HG03095 (cell line): ENCODE measurements around the gene CCZ1.
"Not testable (repeated sequence)": the region's sequence is repeated elsewhere in the genome, so short reads cannot be mapped to it uniquely, and the experiment has no call there.

Source experiments
- ATAC-seq: cut with Tn5 transposase; IDR thresholded peaks from one replicate; pipeline ENCODE4 v1.9.1; 2021; ENCODE audit warnings: moderate library complexity; ENCODE audit not compliant: unreplicated experiment

CCZ1 gene

DNA sequence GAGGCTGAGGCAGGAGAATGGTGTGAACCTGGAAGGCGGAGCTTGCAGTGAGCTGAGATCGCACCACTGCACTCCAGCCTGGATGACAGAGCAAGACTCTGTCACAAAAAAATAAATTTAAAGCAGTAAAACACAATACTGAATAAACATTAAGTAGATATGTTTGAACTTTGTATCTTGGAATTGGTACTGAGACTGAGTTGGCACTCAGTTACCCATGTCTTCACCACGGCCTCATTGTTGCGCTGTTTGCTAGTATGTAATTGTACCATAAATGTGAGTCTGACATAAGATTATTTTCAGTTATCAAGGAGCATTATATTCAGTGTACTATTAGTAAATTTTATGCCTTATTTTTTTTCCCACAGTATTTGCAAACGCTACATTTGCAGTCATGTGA, 6.2 kb downstream of the CCZ1 start:
- ATAC-seq = not testable (repeated sequence)

DNA sequence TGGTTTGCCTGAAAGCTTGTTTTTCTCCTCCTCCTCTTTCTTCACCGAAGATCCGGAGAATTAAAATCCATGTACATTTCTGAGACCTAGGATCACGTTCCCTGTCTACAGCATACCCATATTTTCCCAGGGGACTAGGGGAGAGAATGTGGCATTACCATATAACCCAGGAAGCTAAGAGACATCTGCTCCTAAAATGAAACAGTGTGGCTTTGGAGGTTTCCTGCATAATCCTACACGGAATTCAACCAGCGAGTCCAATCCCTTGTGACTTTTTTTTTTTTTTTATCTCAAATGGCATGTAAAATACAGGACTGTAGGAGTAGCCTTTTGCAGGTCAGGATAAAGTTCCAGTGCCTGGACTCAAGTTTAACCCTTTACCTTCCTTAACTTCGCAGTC, 10.3 kb downstream of the CCZ1 start:
- ATAC-seq = not testable (repeated sequence)

DNA sequence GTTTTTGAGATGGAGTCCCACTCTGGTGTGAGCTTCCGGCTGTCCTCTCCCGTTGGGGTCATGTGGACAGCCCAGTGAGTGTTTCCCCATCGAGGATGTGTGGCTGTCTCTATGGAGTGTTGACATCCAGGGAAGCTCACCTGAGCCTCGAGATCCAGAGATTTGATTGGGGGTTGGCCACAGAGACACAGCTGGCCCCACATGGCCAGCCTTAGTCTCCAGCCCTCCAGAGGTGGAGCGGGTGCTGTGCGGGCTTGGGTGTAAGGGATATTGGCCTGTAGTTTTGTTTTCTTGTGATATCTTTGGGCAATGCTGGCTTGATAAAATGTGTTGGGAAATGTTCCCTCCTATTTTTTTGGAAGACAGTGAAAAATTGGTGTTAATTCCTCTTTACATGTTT, 18.0 kb downstream of the CCZ1 start:
- not testable (repeated sequence) for ATAC-seq

DNA sequence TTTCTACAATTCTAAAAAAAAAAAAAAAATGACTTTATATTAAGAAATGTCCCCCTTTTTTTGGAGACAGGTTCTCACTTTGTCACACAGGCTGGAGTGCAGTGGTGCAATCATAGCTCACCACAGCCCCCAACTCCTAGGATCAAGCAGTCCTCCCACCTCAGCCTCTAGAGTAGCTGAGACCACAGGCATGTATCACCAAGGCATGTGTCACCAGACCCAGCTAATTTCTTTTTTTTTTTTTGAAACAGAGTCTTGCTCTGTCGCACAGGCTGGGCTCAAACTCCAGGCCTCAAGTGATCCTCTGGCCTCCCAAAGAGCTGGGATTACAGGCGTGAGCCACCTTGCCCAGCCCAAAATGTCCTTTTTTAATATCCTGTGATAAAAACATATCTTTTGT, 25.6 kb downstream of the CCZ1 start:
- ATAC-seq = not testable (repeated sequence)

DNA sequence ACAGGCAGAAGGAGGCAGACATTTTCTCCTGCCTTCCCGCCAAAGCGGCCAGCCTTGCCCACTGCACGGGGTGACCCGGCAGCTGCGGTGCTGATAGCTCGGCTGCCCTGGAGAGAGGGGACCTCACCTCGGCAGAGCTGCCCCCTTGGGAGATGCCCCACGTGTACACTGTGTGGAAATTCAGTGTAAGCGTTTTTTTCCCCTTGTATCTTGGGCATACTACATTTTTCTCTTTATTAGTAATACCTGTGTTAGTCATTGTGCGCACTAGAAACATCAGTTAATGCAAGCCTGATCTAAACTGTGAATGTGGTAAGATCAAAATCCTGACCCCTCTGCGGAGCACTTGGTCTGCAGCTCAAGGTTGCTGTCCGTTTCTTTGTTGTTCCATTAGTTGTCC, 26.1 kb downstream of the CCZ1 start:
- ATAC-seq = not testable (repeated sequence)

DNA sequence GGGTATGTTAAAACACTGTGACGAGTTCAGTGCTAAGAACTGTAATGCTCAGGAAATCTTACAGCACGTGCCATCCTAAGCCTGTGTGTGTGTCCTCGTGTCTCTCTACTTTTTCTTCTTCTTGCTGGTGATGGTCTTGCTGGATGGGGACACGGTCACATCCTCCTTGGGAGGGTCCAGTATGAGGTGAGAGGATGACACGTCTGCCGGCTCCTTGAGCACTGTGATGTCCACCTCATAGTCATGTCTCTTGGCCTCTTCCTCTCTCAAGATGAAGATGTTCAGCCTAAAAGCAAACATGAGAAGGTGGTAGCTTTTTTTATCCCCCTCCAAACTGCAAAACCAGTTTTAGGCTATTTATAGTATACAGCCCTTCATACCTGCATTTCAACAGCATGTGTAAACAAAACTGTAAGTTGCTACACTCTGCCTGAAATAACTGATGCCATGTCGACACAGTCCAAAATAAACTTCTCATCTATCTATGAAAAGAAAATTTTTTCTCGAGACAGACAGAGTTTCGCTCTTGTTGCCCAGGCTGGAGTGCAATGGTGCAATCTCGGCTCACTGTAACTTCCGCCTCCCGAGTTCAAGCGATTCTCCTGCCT, 27.8 kb downstream of the CCZ1 start:
- not testable (repeated sequence) for ATAC-seq

DNA sequence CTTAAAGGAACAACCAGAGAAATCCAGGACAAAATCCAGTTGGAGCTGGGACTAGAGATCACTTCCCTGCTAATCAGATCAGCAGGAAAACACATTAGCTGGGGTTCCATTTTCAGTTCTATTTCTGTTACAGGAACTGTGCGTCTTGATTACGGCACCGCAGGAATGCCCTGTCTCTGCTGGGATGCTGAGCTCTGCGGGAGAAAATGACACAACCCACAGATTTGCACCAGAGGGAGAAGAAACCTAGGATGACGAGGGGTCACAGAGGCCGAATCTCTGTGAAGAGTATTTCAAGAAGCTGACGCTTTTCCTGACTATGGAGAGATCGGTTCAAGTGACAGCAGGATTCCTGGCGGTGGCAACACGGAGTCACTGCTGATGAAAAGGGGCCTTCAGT, 31.8 kb downstream of the CCZ1 start:
- ATAC-seq = not testable (repeated sequence)

DNA sequence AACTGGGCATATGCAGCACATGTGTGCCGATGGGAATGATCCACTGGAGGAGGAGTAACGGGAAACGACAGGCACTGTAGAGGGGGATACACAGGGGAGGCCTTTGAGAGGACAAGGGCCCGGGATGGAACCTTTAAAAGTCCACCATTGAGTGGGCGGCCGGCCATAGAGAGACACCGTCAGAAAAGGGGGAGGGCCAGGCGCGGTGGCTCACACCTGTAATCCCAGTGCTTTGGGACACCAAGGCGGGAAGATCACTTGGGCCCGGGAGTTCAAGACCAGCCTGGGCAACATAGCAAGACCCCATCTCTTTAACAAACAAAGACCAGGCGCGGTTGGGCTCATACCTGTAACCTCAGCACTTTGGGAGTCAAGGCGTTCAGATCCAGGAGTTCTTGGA, 32.7 kb downstream of the CCZ1 start:
- not testable (repeated sequence) for ATAC-seq

DNA sequence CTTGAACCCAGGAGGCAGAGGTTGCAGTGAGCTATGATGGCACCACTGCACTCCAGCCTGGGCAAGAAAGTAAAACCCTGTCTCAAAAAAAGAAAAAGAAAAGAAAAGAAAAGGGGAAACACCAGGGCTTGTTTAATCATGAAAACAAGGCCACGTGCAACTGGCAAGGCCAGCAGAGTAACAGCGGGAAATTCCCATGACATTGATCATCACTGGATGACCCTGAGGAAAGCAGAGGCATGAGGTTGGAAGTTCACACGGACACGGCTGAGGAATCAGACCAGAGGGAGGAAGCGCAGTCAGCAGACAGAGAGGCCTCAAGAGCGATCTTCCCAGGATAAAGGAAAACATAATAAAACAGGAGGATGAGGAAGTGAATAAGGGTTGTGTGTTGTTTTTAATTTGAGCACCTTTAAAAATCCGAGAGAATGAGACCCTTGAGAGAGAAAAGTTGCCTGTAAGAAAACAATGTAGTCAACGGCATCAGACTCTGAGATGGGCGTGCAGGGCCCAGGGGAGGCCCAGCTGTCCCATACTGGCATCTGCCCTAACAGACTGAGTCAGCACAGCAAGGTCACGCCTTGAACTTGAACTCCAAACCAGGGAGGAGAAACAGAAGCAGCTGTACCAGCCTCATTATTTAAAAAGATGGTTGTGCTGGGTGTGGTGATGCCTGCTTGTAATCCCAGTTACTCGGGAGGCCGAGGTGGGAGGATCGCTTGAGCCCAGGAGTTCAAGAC, 33.5 kb downstream of the CCZ1 start:
- not testable (repeated sequence) for ATAC-seq

DNA sequence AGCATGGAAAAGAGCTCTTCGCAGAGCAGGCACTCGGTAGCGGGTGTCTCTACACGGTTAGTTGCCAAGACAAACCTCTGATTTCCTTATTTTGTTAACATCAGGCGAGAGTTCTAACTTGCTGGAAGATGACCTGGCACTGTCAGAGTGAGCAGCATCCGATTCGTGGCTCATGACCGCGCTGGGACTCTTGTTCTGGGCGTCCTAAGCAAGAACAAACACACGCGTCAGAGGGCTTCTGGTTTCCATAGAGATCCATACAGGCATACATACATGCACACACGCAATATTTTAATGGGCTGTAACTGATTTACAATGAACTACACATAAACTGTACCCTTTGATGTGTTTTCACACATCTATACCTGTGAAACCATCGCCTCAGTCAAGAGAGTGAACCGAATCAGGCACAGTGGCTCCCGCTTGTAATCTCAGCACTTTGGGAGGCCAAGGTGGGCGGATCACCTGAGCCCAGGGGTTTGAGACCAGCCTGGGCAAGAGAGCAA, 36.5 kb downstream of the CCZ1 start:
- not testable (repeated sequence) for ATAC-seq

DNA sequence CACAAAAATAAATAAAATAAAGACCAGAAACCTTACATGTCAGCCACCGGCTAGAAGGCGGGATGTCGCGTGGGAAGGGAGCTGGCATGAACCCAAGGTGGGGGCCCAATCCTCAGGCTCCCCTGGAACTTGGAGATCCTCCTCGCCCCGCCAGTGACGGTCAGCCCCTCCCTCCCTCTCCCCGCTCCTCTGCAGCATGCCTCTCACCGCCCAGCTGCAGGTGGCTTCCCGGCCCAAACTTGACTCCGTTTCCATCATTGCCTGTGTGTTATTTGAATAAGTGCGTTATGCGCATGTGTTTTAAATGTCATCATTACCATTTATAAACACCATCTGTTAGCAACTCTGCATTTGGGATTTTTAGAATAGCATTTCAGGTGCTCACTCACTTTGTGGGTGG, 64.7 kb downstream of the CCZ1 start:
- ATAC-seq = not testable (repeated sequence)

DNA sequence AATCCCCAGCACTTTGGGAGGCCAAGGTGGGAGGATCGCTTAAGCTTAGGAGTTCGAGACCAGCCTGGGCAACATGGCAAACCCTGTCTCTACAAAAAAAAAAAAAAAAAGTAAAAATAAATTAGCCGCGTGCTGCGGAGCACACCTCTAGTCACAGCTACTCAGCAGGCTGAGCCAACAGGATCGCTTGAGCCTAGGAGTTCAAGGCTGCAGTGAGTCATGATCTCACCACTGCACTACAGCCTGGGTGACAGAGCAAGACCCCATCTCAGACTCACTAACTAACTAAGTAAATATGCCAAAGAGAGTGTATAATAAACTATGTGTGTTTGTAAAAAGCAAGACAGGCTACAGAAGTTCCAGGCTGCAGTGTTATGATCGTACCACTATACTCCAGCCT, 65.3 kb downstream of the CCZ1 start:
- ATAC-seq = not testable (repeated sequence)

DNA sequence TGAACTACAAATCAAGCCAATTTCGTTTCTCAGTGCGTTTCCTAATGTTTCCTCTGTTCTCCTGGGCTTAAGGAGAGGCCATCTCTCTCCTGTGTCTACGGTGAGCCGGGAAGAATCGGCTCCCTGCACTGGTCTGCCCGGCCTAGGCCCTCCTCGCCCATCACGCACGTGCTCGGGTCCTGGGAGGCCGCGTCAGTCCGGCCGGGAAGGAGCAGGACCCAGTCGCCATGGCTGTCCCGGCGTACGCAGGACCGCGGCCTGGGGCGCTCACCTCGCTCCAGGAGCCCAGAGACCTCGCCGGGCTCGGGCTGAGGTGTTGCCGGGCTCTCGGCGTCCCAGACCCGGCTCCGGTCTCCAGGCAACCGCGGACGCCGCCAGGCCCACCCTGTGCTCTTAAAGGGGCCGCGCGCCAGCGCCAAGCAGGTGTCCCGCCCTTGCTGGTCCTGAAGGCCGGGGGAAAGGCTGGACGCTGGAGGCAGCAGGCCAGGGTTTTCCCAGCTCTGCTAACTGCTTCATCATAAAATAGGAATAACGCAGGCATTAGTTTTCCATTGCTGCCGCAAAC, 71.9 kb downstream of the CCZ1 start, which contains the start of gene RSPH10B:
Gene RSPH10B (minus strand): TSS at position 343 of the 565 bp plus-strand sequence. CDS start 3,573 bp downstream, outside the sequence.
- not testable (repeated sequence) for ATAC-seq

DNA sequence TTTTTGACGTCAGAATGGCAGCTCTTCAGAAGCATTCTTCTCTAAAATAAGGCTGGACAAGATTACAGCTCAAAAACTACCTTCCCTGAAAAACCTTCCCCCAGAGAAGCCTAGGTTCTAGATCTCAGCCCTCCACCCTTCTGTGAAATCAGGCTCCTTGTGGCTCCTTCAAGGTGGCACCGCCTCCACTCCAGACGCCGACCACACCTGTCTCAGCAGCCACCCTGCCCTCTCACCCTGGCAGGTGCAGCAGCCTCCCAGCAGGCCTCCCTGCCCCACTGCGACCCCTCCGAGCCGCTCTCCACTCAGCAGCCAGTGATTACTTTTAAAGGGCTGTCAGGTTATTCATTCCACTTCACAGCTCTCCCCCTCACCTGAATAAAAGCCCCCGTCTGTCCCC, 75.0 kb downstream of the CCZ1 start:
- ATAC-seq = not testable (repeated sequence)
